Activated CD8-positive, alpha-beta memory T cell treated with anti-CD3 and anti-CD28 coated beads for 36 hours (primary cell): ENCODE measurements around the gene THBS2. TPM values are rescaled to one million over a fixed set of nuclear protein-coding genes. Genes with fewer than 3 reads are reported as not detected.
"Not testable (repeated sequence)": the region's sequence is repeated elsewhere in the genome, so short reads cannot be mapped to it uniquely, and the experiment has no call there.

ENCODE experiments used
- CTCF ChIA-PET: fragments of 350-600 bp; sonication (Branson Sonifier 250); formaldehyde crosslinking; loops from one replicate; lab custom pipeline; 2021; ENCODE audit warnings: antibody characterized with exemption; lab: Charles Lee
- POLR2A ChIA-PET: fragments of 350-600 bp; sonication (Branson Sonifier 250); formaldehyde crosslinking; loops from one replicate; lab custom pipeline; 2021; ENCODE audit warnings: antibody characterized with exemption; lab: Charles Lee
- total RNA-seq, 2 experiments: library from RNA; stranded (reverse); gene quantifications; one replicate each; pipeline ENCODE4 v1.2.3, GENCODE V29; 2021

Gene THBS2
- total RNA-seq, 2 experiments from 2014 or later, result not detected

GRCh38 chr6:169196279-169196678 lies 57.4 kb downstream of the THBS2 start:
- CTCF ChIA-PET, POLR2A ChIA-PET: not testable (repeated sequence)

- CTCF ChIA-PET, result no interaction called here
- POLR2A ChIA-PET, result no interaction called here
These were observed 58.9 kb downstream of the THBS2 start for GRCh38 chr6:169194737-169195136.

- CTCF ChIA-PET, result no interaction called here
- POLR2A ChIA-PET, result no interaction called here
These were observed 62.7 kb downstream of the THBS2 start for GRCh38 chr6:169190970-169191369.

GRCh38 chr6:169190144-169190584 lies 63.5 kb downstream of the THBS2 start:
- CTCF ChIA-PET, result no interaction called here
- POLR2A ChIA-PET, result no interaction called here

GRCh38 chr6:169189686-169190085 lies 64.0 kb downstream of the THBS2 start:
- ChIA-PET POLR2A (no interaction called here), CTCF (no interaction called here)

- ChIA-PET POLR2A (no interaction called here), CTCF (no interaction called here)
These were observed 64.5 kb downstream of the THBS2 start for GRCh38 chr6:169189182-169189581.

- POLR2A ChIA-PET, result interaction anchor here (0.6 kb wide), 1 partner anchor 337 kb away, joined by 3 read pairs; no protein-coding TSS in a partner anchor
- CTCF ChIA-PET, result no interaction called here
These were observed 65.2 kb downstream of the THBS2 start for GRCh38 chr6:169188475-169188874.

- ChIA-PET POLR2A (interaction anchor here (0.6 kb wide), 1 partner anchor 337 kb away, joined by 3 read pairs; no protein-coding TSS in a partner anchor), CTCF (interaction anchor here (1.1 kb wide), 1 partner anchor 25 kb away, joined by 4 read pairs; no protein-coding TSS in a partner anchor)
These were observed 65.6 kb downstream of the THBS2 start for GRCh38 chr6:169188051-169188470.

- CTCF ChIA-PET, result no interaction called here
- POLR2A ChIA-PET, result no interaction called here
These were observed 67.0 kb downstream of the THBS2 start for GRCh38 chr6:169186496-169187169.

- POLR2A ChIA-PET, result no interaction called here
- CTCF ChIA-PET, result no interaction called here
These were observed 67.8 kb downstream of the THBS2 start for GRCh38 chr6:169185692-169186485.

GRCh38 chr6:169185011-169185521 lies 68.6 kb downstream of the THBS2 start:
- ChIA-PET CTCF (no interaction called here), POLR2A (no interaction called here)

GRCh38 chr6:169184419-169184818 lies 69.2 kb downstream of the THBS2 start:
- ChIA-PET CTCF (no interaction called here), POLR2A (no interaction called here)

GRCh38 chr6:169183233-169183632 lies 70.4 kb downstream of the THBS2 start:
- CTCF ChIA-PET, result no interaction called here
- POLR2A ChIA-PET, result no interaction called here

GRCh38 chr6:169179831-169180230 lies 73.8 kb downstream of the THBS2 start:
- CTCF ChIA-PET, POLR2A ChIA-PET: not testable (repeated sequence)

GRCh38 chr6:169177516-169178166 lies 76.0 kb downstream of the THBS2 start:
- ChIA-PET CTCF (no interaction called here), POLR2A (no interaction called here)

- ChIA-PET CTCF (no interaction called here), POLR2A (no interaction called here)
These were observed 77.2 kb downstream of the THBS2 start for GRCh38 chr6:169176361-169176991.

GRCh38 chr6:169175360-169175887 lies 78.2 kb downstream of the THBS2 start:
- ChIA-PET POLR2A (no interaction called here), CTCF (no interaction called here)

GRCh38 chr6:169174516-169175359 lies 78.9 kb downstream of the THBS2 start:
- ChIA-PET CTCF (no interaction called here), POLR2A (no interaction called here)
